K562 (cell line): ENCODE results near the gene UBXN10. TPM values are rescaled to one million over a fixed set of nuclear protein-coding genes. Genes with fewer than 3 reads are reported as not detected.

Experiments used
- ATAC-seq: fragments of 200-7000 bp; cut with Tn5 transposase; 3 replicates; pipeline ENCODE4 v1.9.1; 2020; ENCODE audit warnings: moderate library complexity
- BruUV-seq: library from RNA; stranded (reverse); fragments of 400-500 nt; replicated peaks from 2 replicates; lab custom pipeline; 2021; lab: Mats Ljungman, UMichigan
- CTCF ChIA-PET: fragments of 300-600 bp; formaldehyde crosslinking; extraction: SDS; loops from one replicate; lab custom pipeline; 2021; ENCODE audit warnings: low intra/inter-chr PET ratio; lab: Yijun Ruan, JAX
- POLR2A ChIA-PET: fragments of 300-600, 350-650 bp; sonication (Branson Sonifier 250); formaldehyde crosslinking; extraction: SDS; loops from one replicate; lab custom pipeline; 2021; ENCODE audit warnings: antibody characterized with exemption, inconsistent platforms; lab: Yijun Ruan, JAX
- DNase-seq, 4 experiments: peaks; one replicate each; pipeline versions ENCODE4 v3.0.0 to v3.0.0-alpha.2; 2011 to 2018; ENCODE audit warnings: low spot score in 3 of 4, mixed read lengths in 3 of 4; ENCODE audit errors: extremely low read depth in 1 of 4
- FAIRE-seq: peaks from 2 replicates; lab custom pipeline; 2011; peaks lifted over from hg19 to GRCh38; lab: Jason Lieb, UNC
- H2AFZ ChIP-seq: 2 replicates; pipeline ENCODE4 v1.6.0; 2011; ENCODE audit warnings: low read depth, low read length, control low read depth, inconsistent platforms
- H3K27ac ChIP-seq: fragments of 200-600 bp; 3 replicates; pipeline ENCODE4 v1.8.0; 2011; ENCODE audit warnings: low read depth, mild to moderate bottlenecking, control low read depth, inconsistent platforms, low read length, moderate library complexity, mixed read lengths; ENCODE audit errors: extremely low read depth
- H3K27me3 ChIP-seq, 2 experiments: fragments of 300-600 bp in 1 of 2; 2 replicates in 1 of 2; 3 replicates in 1 of 2; pipeline versions ENCODE4 v1.6.0 to v1.8.0; 2011; ENCODE audit warnings: inconsistent platforms in 2 of 2, low read length in 2 of 2, mild to moderate bottlenecking in 1 of 2, mixed read lengths in 1 of 2, moderate library complexity in 1 of 2; ENCODE audit not compliant: control insufficient read depth in 2 of 2, insufficient read depth in 2 of 2
- H3K36me3 ChIP-seq: fragments of 300-600 bp; 3 replicates; pipeline ENCODE4 v1.8.0; 2011; ENCODE audit warnings: mild to moderate bottlenecking, low read length, inconsistent platforms; ENCODE audit not compliant: control insufficient read depth, insufficient read depth
- H3K4me1 ChIP-seq, 2 experiments: fragments of 200-600 bp in 1 of 2; replicated peaks in 1 of 2; 2 replicates in 1 of 2; 3 replicates in 1 of 2; pipeline versions ENCODE4 v1.5.1 to v1.8.0; 2011; ENCODE audit warnings: inconsistent platforms in 2 of 2, low read length in 2 of 2, mild to moderate bottlenecking in 1 of 2, mixed read lengths in 1 of 2, moderate library complexity in 1 of 2; ENCODE audit not compliant: control insufficient read depth in 2 of 2, insufficient read depth in 2 of 2
- H3K4me2 ChIP-seq: 2 replicates; pipeline ENCODE4 v1.6.1; 2011; ENCODE audit warnings: low read length, control low read depth, inconsistent platforms, mixed read lengths; ENCODE audit not compliant: insufficient read depth
- H3K4me3 ChIP-seq: fragments of 200-600 bp; sonication (generic), shearing (Covaris generic); 2 replicates; pipeline ENCODE4 v1.5.1; 2016; ENCODE audit warnings: control low read depth, inconsistent platforms
- H3K79me2 ChIP-seq: fragments of 200-600 bp; 3 replicates; pipeline ENCODE4 v1.8.0; 2011; ENCODE audit warnings: low read length, inconsistent platforms; ENCODE audit not compliant: control insufficient read depth, insufficient read depth
- H3K9ac ChIP-seq, 2 experiments: 2 replicates each; pipeline versions ENCODE4 v1.6.0 to v1.6.1; 2011; ENCODE audit warnings: low read depth in 2 of 2, low read length in 2 of 2, control low read depth in 1 of 2, inconsistent platforms in 1 of 2, mild to moderate bottlenecking in 1 of 2, mixed read lengths in 1 of 2; ENCODE audit not compliant: insufficient read depth in 1 of 2
- H3K9me1 ChIP-seq: one replicate; pipeline ENCODE4 v1.6.0; 2011; ENCODE audit warnings: inconsistent platforms, mild to moderate bottlenecking, low read length, moderate library complexity; ENCODE audit not compliant: control insufficient read depth, insufficient read depth
- H3K9me3 ChIP-seq: replicated peaks from 2 replicates; pipeline ENCODE4 v1.5.1; 2011; ENCODE audit warnings: low read depth, low read length, inconsistent platforms; ENCODE audit not compliant: control insufficient read depth, insufficient read depth
- H4K20me1 ChIP-seq: replicated peaks from 2 replicates; pipeline ENCODE4 v1.6.1; 2011; ENCODE audit warnings: low read length, inconsistent platforms, mixed read lengths; ENCODE audit not compliant: control insufficient read depth, insufficient read depth
- CTCF ChIP-seq, 3 experiments: IDR thresholded peaks in 2 of 3; conservative IDR thresholded peaks in 1 of 3; 2 replicates each; pipeline ENCODE4 v1.5.1; 2011 to 2012; ENCODE audit warnings: low read length in 3 of 3, mild to moderate bottlenecking in 3 of 3, control low read depth in 2 of 3, improper control_type of control experiment in 1 of 3, inconsistent platforms in 1 of 3, low read depth in 1 of 3, mixed read lengths in 1 of 3, moderate library complexity in 1 of 3; ENCODE audit not compliant: insufficient read depth in 2 of 3
- SMAD4 ChIP-seq: fragments of 250-450 bp; sonication (Bioruptor Pico); conservative IDR thresholded peaks from 2 replicates; pipeline ENCODE4 v1.8.0; 2021; ENCODE audit warnings: inconsistent platforms, mild to moderate bottlenecking, moderate library complexity
- SMARCE1 ChIP-seq: fragments of 450-650 bp; IDR thresholded peaks from 2 replicates; pipeline ENCODE4 v1.7.1; 2016; ENCODE audit warnings: mild to moderate bottlenecking
- SNRNP70 ChIP-seq: fragments of 200-400 bp; formaldehyde crosslinking; optimal IDR thresholded peaks from 2 replicates; pipeline ENCODE3; 2017; ENCODE audit warnings: low read depth, low read length
- SRSF7 ChIP-seq: fragments of 200-400 bp; formaldehyde crosslinking; optimal IDR thresholded peaks from 2 replicates; pipeline ENCODE3; 2017; ENCODE audit warnings: mild to moderate bottlenecking, low read depth, low read length
- SUPT5H ChIP-seq: fragments of 450-650 bp; IDR thresholded peaks from 2 replicates; pipeline ENCODE4 v1.6.1; 2016
- TBL1XR1 ChIP-seq, 2 experiments: IDR thresholded peaks; 2 replicates each; pipeline ENCODE4 v1.6.1; 2012; ENCODE audit warnings: improper control_type of control experiment in 2 of 2, low read length in 2 of 2, mild to moderate bottlenecking in 1 of 2
- XRCC5 ChIP-seq: fragments of 200-400 bp; formaldehyde crosslinking; IDR thresholded peaks from 2 replicates; pipeline ENCODE4 v1.6.1; 2017; ENCODE audit warnings: low read depth, mild to moderate bottlenecking, low read length
- ZNF384 ChIP-seq: IDR thresholded peaks from 2 replicates; pipeline ENCODE4 v1.6.1; 2012; ENCODE audit warnings: low read depth, low read length, improper control_type of control experiment
- ZNF644 ChIP-seq: fragments of 200-800 bp; sonication (Bioruptor generic); IDR thresholded peaks from 2 replicates; pipeline ENCODE4 v1.6.1; 2016; ENCODE audit warnings: low read depth, missing genetic modification characterization, missing compliant biosample characterization
- WGBS: fragments of 100-300 bp; shearing (Covaris generic); methylation state at CpG from one replicate; pipeline ENCODE4 v1.1.6; 2016; ENCODE audit warnings: low coverage, mixed read lengths; ENCODE audit not compliant: insufficient coverage; ENCODE audit errors: missing lambda C conversion rate; 5-methylcytosine and 5-hydroxymethylcytosine counted together
- in situ Hi-C: fragments of 300-500 bp; cut with MboI; formaldehyde crosslinking; loops from 4 replicates; pipeline ENCODE4 v1.15.0; 2018; ENCODE audit warnings: inconsistent platforms, mixed read lengths
- intact Hi-C: fragments of 100-400 bp; cut with micrococcal nuclease; formaldehyde crosslinking; loops from 2 replicates; pipeline ENCODE4 v1.14.2; 2022
- polyA plus RNA-seq, 8 experiments: library from polyadenylated mRNA; depleted of rRNA in 4 of 8; stranded (reverse) in 5 of 8; unstranded in 3 of 8; fragments of >200 nt; fragmentation: Nextera tagmentation in 2 of 8; fragmentation: Illumina TruSeq in 1 of 8; extraction: Ambion mirVana in 2 of 8; extraction: Trizol in 1 of 8; gene quantifications; 2 replicates each; pipeline versions ENCODE4 v1.2.1 to v1.2.3, GENCODE V29; 2011 to 2014; ENCODE audit warnings: inconsistent platforms in 1 of 8, missing spikeins in 1 of 8
- total RNA-seq, 7 experiments: library from RNA; depleted of rRNA in 6 of 7; stranded (reverse); fragments of >200 nt in 6 of 7; fragmentation: Illumina TruSeq in 2 of 7; extraction: Trizol in 2 of 7; gene quantifications; 2 replicates each; pipeline versions ENCODE4 v1.2.1 to v1.2.3, GENCODE V29; 2011 to 2021; ENCODE audit warnings: low replicate concordance in 1 of 7
- TF ChIP-seq, protein P1 (sequence below), 2 experiments: fragments of 450-650 bp; formaldehyde crosslinking in 1 of 2; IDR thresholded peaks; 2 replicates each; pipeline versions ENCODE4 v1.4.0 to v1.6.1; 2014 to 2020; ENCODE audit warnings: mild to moderate bottlenecking in 2 of 2, borderline replicate concordance in 1 of 2, low read depth in 1 of 2

The UBXN10 gene
- total and polyA plus RNA-seq, 9 of the 15 experiments (the other 6 are each of a cell fraction or from before 2014, with no cell fraction given) = 10.7 to 17.7 (median 13.6) TPM

- no peak overlapping the region for H3K4me3 ChIP-seq
- in situ Hi-C loops (loop anchor here (10.0 kb wide), 1 partner anchor 282 kb away; no protein-coding TSS in a partner anchor), intact Hi-C loops (loop anchor here (2.0 to 10.0 kb wide), 2 partner anchors 92 to 282 kb away; no protein-coding TSS in a partner anchor)
- H3K27ac ChIP-seq = no peak overlapping the region; the same call in 2 of the 3 replicates
- 6% methylated on average over 21 of the region's 21 CpGs for WGBS
- no peaks in the 10 kb centered on the region for H3K9me1 ChIP-seq
- CTCF ChIA-PET = interaction anchor here (0.6 to 1.9 kb wide), 5 partner anchors 13 to 281 kb away, joined by 3 to 8 read pairs (median 4); no protein-coding TSS in a partner anchor
- POLR2A ChIA-PET = interaction anchor here (0.7 kb wide), 2 partner anchors 25 to 293 kb away, joined by 3 read pairs; no protein-coding TSS in a partner anchor
- FAIRE-seq (peak; percentile 78), ATAC-seq (peak; percentile 87), DNase-seq (peak; percentile 75 to 79 (median 77))
- H3K4me1 ChIP-seq = peaks cover 21 to 23% of the 10 kb centered on the region in 2 experiments
- H2AFZ ChIP-seq = peak overlapping the region; percentile 83
- no TSS peak for BruUV-seq
- peaks cover 0 to 14% of the 10 kb centered on the region in 2 experiments; a peak in 3 of 5 replicates for H3K27me3 ChIP-seq
- H3K4me2 ChIP-seq = peak overlapping the region; percentile 60
- H3K36me3 ChIP-seq = no peaks in the 10 kb centered on the region
- H3K9ac ChIP-seq = peak overlapping the region; percentile 6 to 72; a peak in 2 of 4 replicates
- H3K79me2 ChIP-seq = no peaks in the 10 kb centered on the region
- H4K20me1 ChIP-seq = no peaks in the 10 kb centered on the region
- H3K9me3 ChIP-seq = 0 out of 2 replicates have a peak, but pooled peaks cover 3% of the 10 kb centered on the region
- peak; percentile 74; the same call in 1 of the 2 replicates for TF ChIP-seq XRCC5
- TF ChIP-seq ZNF644 = no peak
- TF ChIP-seq SMARCE1 = 0 out of 2 replicates have a peak, but pooled peaks have one; percentile 28
- peak; percentile 3 to 46; a peak in 1 of 4 replicates for TF ChIP-seq TBL1XR1 (IDR thresholded peaks at IDR 0.05; ENCODE audit: low read length in 2 of 2)
- TF ChIP-seq CTCF (IDR thresholded peaks at IDR 0.05 in 2 of 3, conservative IDR thresholded peaks at IDR 0.05 in 1 of 3; ENCODE audit: insufficient read depth in 2 of 3, low read depth in 1 of 3, low read length in 3 of 3) = peak; percentile 86 to 93 (median 90)
- TF ChIP-seq SMAD4 (CRISPR knock-in tag) = 0 out of 2 replicates have a peak, but pooled peaks have one; percentile 14
- peak; percentile 99 for TF ChIP-seq ZNF384
- TF ChIP-seq SRSF7 = no peak
- TF ChIP-seq SUPT5H = no peak
- TF ChIP-seq, protein P1, sequence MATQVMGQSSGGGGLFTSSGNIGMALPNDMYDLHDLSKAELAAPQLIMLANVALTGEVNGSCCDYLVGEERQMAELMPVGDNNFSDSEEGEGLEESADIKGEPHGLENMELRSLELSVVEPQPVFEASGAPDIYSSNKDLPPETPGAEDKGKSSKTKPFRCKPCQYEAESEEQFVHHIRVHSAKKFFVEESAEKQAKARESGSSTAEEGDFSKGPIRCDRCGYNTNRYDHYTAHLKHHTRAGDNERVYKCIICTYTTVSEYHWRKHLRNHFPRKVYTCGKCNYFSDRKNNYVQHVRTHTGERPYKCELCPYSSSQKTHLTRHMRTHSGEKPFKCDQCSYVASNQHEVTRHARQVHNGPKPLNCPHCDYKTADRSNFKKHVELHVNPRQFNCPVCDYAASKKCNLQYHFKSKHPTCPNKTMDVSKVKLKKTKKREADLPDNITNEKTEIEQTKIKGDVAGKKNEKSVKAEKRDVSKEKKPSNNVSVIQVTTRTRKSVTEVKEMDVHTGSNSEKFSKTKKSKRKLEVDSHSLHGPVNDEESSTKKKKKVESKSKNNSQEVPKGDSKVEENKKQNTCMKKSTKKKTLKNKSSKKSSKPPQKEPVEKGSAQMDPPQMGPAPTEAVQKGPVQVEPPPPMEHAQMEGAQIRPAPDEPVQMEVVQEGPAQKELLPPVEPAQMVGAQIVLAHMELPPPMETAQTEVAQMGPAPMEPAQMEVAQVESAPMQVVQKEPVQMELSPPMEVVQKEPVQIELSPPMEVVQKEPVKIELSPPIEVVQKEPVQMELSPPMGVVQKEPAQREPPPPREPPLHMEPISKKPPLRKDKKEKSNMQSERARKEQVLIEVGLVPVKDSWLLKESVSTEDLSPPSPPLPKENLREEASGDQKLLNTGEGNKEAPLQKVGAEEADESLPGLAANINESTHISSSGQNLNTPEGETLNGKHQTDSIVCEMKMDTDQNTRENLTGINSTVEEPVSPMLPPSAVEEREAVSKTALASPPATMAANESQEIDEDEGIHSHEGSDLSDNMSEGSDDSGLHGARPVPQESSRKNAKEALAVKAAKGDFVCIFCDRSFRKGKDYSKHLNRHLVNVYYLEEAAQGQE (IDR thresholded peaks at IDR 0.05; ENCODE audit: borderline replicate concordance) = peak; percentile 62
- TF ChIP-seq, protein P1 (CRISPR knock-in tag; IDR thresholded peaks at IDR 0.05; ENCODE audit: low read depth) = no peak; the same call in 1 of the 2 replicates
- no peak for TF ChIP-seq SNRNP70
These were observed 26.9 kb downstream of the UBXN10 start for GRCh38 chr1:20212685-20213331.
